GM18951 (cell line): ENCODE data around the gene TMEM175.

ENCODE experiments used
- POLR2A ChIP-seq: IDR thresholded peaks from 4 replicates; pipeline ENCODE4 v1.6.1; 2011; ENCODE audit warnings: mild to moderate bottlenecking; ENCODE audit not compliant: insufficient read length, insufficient read depth; ENCODE audit errors: extremely low read depth
- in situ Hi-C: fragments of 300-500 bp; cut with MboI; formaldehyde crosslinking; loops from one replicate; pipeline ENCODE4 v1.12.0; 2022; ENCODE audit warnings: low sequenced_read_pairs, mixed read lengths, inconsistent platforms; ENCODE audit not compliant: unreplicated experiment

TMEM175 gene

GRCh38 chr4:893995-894705, 38.1 kb upstream of the TMEM175 start:
- TF ChIP-seq POLR2A, result no peak
- in situ Hi-C loops, result no loop called here

GRCh38 chr4:895596-895995, 36.7 kb upstream of the TMEM175 start:
- in situ Hi-C loops, result no loop called here
- TF ChIP-seq POLR2A, result no peak

GRCh38 chr4:896216-896615, 36.0 kb upstream of the TMEM175 start:
- in situ Hi-C loops, result no loop called here
- no peak for TF ChIP-seq POLR2A

GRCh38 chr4:896630-897029, 35.6 kb upstream of the TMEM175 start:
- no peak for TF ChIP-seq POLR2A
- in situ Hi-C loops, result no loop called here

GRCh38 chr4:898123-898522, 34.1 kb upstream of the TMEM175 start:
- in situ Hi-C loops, result no loop called here
- no peak for TF ChIP-seq POLR2A

- in situ Hi-C loops, result no loop called here
These were observed 33.2 kb upstream of the TMEM175 start for GRCh38 chr4:898869-899555.

GRCh38 chr4:899556-899906, 32.7 kb upstream of the TMEM175 start:
- in situ Hi-C loops, result no loop called here
- no peak for TF ChIP-seq POLR2A

More at GRCh38 chr4:898869-899555, 33.2 kb upstream of the TMEM175 start:
- no peak for TF ChIP-seq POLR2A

- no peak for TF ChIP-seq POLR2A
- in situ Hi-C loops, result no loop called here
These were observed 32.2 kb upstream of the TMEM175 start for GRCh38 chr4:900073-900472.

- TF ChIP-seq POLR2A, result no peak
- in situ Hi-C loops, result no loop called here
These were observed 31.5 kb upstream of the TMEM175 start for GRCh38 chr4:900721-901120.

- TF ChIP-seq POLR2A, result no peak
These were observed 30.9 kb upstream of the TMEM175 start for GRCh38 chr4:901192-901910.

GRCh38 chr4:903066-904046, 28.9 kb upstream of the TMEM175 start:
- in situ Hi-C loops, result no loop called here
- no peak for TF ChIP-seq POLR2A

More at GRCh38 chr4:901192-901910, 30.9 kb upstream of the TMEM175 start:
- in situ Hi-C loops, result no loop called here

GRCh38 chr4:905485-906338, 26.5 kb upstream of the TMEM175 start:
- in situ Hi-C loops, result no loop called here
- TF ChIP-seq POLR2A, result no peak
